Caco-2 (cell line): ENCODE data around the gene MGLL. TPM values are rescaled to one million over a fixed set of nuclear protein-coding genes. Genes with fewer than 3 reads are reported as not detected.

ENCODE experiments used
- BruUV-seq: library from RNA; stranded (reverse); fragments of 400-500 nt; replicated peaks from 2 replicates; lab custom pipeline; 2021; lab: Mats Ljungman, UMichigan
- CTCF ChIA-PET: fragments of 300-600 bp; sonication (Branson Sonifier 250); formaldehyde crosslinking; loops from one replicate; lab custom pipeline; 2022; ENCODE audit warnings: antibody characterized with exemption; lab: Charles Lee
- POLR2A ChIA-PET: fragments of 300-600 bp; sonication (Branson Sonifier 250); formaldehyde crosslinking; loops from one replicate; lab custom pipeline; 2022; ENCODE audit warnings: antibody characterized with exemption; lab: Charles Lee
- DNase-seq, 2 experiments: peaks; one replicate each; pipeline versions ENCODE4 v3.0.0 to v3.0.0-alpha.2; 2020 to 2022
- H3K27me3 ChIP-seq: replicated peaks from 2 replicates; pipeline ENCODE4 v1.6.0; 2011; ENCODE audit warnings: low read length; ENCODE audit not compliant: control insufficient read depth, insufficient read depth
- H3K36me3 ChIP-seq: 2 replicates; pipeline ENCODE4 v1.5.1; 2011; ENCODE audit warnings: low read length; ENCODE audit not compliant: control insufficient read depth, insufficient read depth
- H3K4me1 ChIP-seq: fragments of 250-450 bp; sonication (Bioruptor Pico); 2 replicates; pipeline ENCODE4 v1.5.1; 2020; ENCODE audit warnings: mild to moderate bottlenecking
- H3K4me3 ChIP-seq: 2 replicates; pipeline ENCODE4 v1.5.1; 2011; ENCODE audit warnings: low read depth, mild to moderate bottlenecking, control low read depth, low read length
- H3K9me3 ChIP-seq: fragments of 250-450 bp; sonication (Bioruptor Pico); 2 replicates; pipeline ENCODE4 v1.5.1; 2020; ENCODE audit warnings: mild to moderate bottlenecking, moderate library complexity
- H3K27ac Mint-ChIP-seq: one replicate; pipeline ENCODE4 v1.8.0; 2022; ENCODE audit warnings: mixed read lengths; ENCODE audit not compliant: unreplicated experiment
- H3K27me3 Mint-ChIP-seq: one replicate; pipeline ENCODE4 v1.8.0; 2022; ENCODE audit warnings: mixed read lengths; ENCODE audit not compliant: insufficient read depth, unreplicated experiment
- H3K36me3 Mint-ChIP-seq: one replicate; pipeline ENCODE4 v1.8.0; 2022; ENCODE audit warnings: mild to moderate bottlenecking, mixed read lengths; ENCODE audit not compliant: insufficient read depth, unreplicated experiment
- H3K4me1 Mint-ChIP-seq: one replicate; pipeline ENCODE4 v1.8.0; 2022; ENCODE audit warnings: low read depth, mixed read lengths; ENCODE audit not compliant: unreplicated experiment
- H3K4me3 Mint-ChIP-seq: one replicate; pipeline ENCODE4 v1.8.0; 2022; ENCODE audit warnings: mild to moderate bottlenecking, moderate library complexity, mixed read lengths; ENCODE audit not compliant: unreplicated experiment
- H3K9me3 Mint-ChIP-seq: one replicate; pipeline ENCODE4 v1.8.0; 2022; ENCODE audit warnings: mixed read lengths; ENCODE audit not compliant: unreplicated experiment
- intact Hi-C: fragments of 100-400 bp; cut with micrococcal nuclease; formaldehyde crosslinking; loops from one replicate; pipeline ENCODE4 v1.10.0; 2022; ENCODE audit not compliant: unreplicated experiment
- total RNA-seq: library from RNA; stranded (reverse); gene quantifications from 2 replicates; pipeline ENCODE4 v1.2.3, GENCODE V29; 2022
- TF ChIP-seq, protein P1 (sequence below), 2 experiments: fragments of 200-600 bp in 1 of 2; IDR thresholded peaks; 1 replicate in 1 of 2; 2 replicates in 1 of 2; pipeline versions ENCODE4 v1.5.1 to v1.8.0; 2011 to 2022; ENCODE audit warnings: antibody characterized with exemption in 1 of 2, control low read depth in 1 of 2, inconsistent platforms in 1 of 2, low read depth in 1 of 2, low read length in 1 of 2, mild to moderate bottlenecking in 1 of 2, moderate library complexity in 1 of 2; ENCODE audit not compliant: insufficient read depth in 1 of 2, severe bottlenecking in 1 of 2, unreplicated experiment in 1 of 2

The MGLL gene
- total RNA-seq, 1 experiment from 2014 or later: 7.8 TPM

DNA sequence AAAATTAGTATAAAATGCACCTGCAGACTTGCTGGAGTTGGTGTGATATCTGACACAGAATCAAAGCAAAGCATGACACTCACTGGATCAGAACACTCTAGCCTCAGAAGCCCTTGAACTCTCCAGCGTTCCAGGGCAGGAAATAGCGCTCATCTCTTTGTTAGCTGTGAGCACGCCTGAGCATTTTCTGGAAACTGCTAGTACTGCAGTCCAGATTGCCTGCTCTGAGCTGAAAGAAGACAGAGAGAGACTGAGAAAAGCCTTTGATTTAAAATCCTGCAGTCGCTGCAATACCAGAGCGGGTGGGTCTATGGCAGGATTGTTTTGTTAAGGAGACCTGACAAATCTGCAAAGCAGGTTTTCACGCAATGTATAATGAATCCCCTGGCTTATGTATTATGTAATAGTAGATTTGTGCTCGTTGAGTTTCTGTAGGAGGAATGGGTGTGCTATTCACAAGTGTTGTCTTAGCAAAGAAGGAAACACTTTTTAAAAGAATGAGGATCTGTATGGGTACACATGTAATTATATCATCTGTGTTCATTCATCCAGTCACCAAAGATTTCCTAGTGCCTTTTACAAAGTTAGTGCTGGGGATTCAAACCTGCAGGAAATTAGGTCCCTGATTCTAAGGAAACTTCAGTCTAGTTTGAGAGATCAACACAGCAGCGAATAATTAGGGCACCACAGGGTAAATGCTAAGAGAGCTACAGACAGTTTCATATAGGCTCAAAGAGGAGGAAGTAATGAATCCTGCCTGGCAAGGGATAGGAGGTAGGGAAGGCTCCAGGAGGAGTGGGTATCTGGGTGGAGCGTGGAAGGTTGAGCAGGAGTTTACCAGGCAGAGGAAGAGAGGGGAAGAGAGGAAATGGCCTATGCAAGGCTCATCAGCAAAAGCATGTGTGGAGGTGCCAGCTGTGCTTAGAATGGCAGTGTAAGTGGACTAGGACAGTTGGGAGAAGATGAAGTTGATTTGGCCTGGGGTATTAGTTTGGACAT lies 26.1 kb upstream of the MGLL start:
- Mint-ChIP-seq H3K9me3 (no peaks in the 10 kb centered on the region), H3K27ac (no peak overlapping the region), H3K4me3 (no peak overlapping the region), H3K27me3 (no peaks in the 10 kb centered on the region), H3K36me3 (no peaks in the 10 kb centered on the region), H3K4me1 (no peaks in the 10 kb centered on the region)
- CTCF ChIA-PET: interaction anchor here (0.7 kb wide), 1 partner anchor 273 kb away, joined by 3 read pairs; no protein-coding TSS in a partner anchor
- TF ChIP-seq, protein P1, sequence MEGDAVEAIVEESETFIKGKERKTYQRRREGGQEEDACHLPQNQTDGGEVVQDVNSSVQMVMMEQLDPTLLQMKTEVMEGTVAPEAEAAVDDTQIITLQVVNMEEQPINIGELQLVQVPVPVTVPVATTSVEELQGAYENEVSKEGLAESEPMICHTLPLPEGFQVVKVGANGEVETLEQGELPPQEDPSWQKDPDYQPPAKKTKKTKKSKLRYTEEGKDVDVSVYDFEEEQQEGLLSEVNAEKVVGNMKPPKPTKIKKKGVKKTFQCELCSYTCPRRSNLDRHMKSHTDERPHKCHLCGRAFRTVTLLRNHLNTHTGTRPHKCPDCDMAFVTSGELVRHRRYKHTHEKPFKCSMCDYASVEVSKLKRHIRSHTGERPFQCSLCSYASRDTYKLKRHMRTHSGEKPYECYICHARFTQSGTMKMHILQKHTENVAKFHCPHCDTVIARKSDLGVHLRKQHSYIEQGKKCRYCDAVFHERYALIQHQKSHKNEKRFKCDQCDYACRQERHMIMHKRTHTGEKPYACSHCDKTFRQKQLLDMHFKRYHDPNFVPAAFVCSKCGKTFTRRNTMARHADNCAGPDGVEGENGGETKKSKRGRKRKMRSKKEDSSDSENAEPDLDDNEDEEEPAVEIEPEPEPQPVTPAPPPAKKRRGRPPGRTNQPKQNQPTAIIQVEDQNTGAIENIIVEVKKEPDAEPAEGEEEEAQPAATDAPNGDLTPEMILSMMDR (IDR thresholded peaks at IDR 0.05; ENCODE audit: insufficient read depth in 1 of 2, low read depth in 1 of 2, low read length in 1 of 2, severe bottlenecking in 1 of 2, unreplicated experiment in 1 of 2): no peak
- no TSS peak for BruUV-seq
- POLR2A ChIA-PET: no interaction called here
- Histone ChIP-seq H3K9me3 (no peaks in the 10 kb centered on the region), H3K27me3 (no peaks in the 10 kb centered on the region), H3K36me3 (no peaks in the 10 kb centered on the region), H3K4me3 (no peak overlapping the region), H3K4me1 (no peaks in the 10 kb centered on the region)
- intact Hi-C loops: no loop called here
- DNase-seq: no peak

DNA sequence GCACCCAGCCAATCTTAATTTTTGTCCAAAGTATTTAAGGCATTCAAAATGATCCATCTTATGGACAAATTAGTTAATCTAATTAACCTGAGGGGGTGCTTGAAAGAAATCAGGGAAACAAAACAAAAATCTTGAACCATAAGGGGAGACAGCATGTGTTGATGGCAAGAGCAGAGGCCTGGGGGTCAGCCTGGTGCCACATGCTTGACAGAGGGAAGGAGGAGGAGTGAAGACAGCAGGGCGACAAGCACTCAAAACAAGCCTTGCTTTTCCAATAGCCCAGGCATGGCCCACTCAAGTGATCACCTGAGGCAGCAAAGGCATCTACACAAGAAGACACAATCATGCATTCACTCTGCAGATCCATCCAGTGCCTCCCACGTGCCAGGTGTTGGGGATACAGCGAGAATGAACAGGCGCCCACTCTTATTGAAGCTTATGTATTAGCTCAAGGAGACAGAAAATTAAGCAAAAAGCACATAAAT lies 25.0 kb upstream of the MGLL start:
- no peak for DNase-seq
- no peaks in the 10 kb centered on the region for H3K9me3 ChIP-seq
- no peaks in the 10 kb centered on the region for H3K27me3 ChIP-seq
- H3K27me3 Mint-ChIP-seq: no peaks in the 10 kb centered on the region
- BruUV-seq: no TSS peak
- H3K4me1 Mint-ChIP-seq: no peaks in the 10 kb centered on the region
- intact Hi-C loops: no loop called here
- H3K4me3 ChIP-seq: no peak overlapping the region
- ChIA-PET CTCF (no interaction called here), POLR2A (no interaction called here)
- no peaks in the 10 kb centered on the region for H3K9me3 Mint-ChIP-seq
- H3K36me3 ChIP-seq: no peaks in the 10 kb centered on the region
- no peak overlapping the region for H3K4me3 Mint-ChIP-seq
- TF ChIP-seq, protein P1 (IDR thresholded peaks at IDR 0.05; ENCODE audit: insufficient read depth in 1 of 2, low read depth in 1 of 2, low read length in 1 of 2, severe bottlenecking in 1 of 2, unreplicated experiment in 1 of 2): no peak
- H3K4me1 ChIP-seq: no peaks in the 10 kb centered on the region
- H3K27ac Mint-ChIP-seq: no peak overlapping the region
- H3K36me3 Mint-ChIP-seq: no peaks in the 10 kb centered on the region

DNA sequence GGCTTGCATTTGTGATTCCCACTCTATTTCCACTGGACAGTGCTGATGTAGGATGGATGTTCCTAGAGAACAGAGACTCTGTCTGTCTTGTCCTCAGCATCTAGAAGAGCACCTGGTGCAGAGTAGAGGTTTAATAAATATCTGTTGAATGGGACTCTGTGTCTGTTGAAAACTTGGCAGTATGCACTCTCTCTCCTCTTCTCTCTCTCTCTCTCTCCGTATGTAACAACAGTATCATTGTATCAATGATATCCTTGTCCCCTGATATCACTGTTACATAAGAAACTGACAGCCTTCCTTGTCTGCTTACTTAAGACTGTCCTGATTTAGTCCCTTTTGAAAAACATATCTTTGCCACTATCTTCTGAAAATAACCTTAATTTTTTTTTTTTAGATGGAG lies 24.3 kb upstream of the MGLL start:
- Mint-ChIP-seq H3K27me3 (no peaks in the 10 kb centered on the region), H3K4me1 (no peaks in the 10 kb centered on the region), H3K36me3 (no peaks in the 10 kb centered on the region), H3K27ac (no peak overlapping the region), H3K4me3 (no peak overlapping the region), H3K9me3 (no peaks in the 10 kb centered on the region)
- TF ChIP-seq, protein P1 (IDR thresholded peaks at IDR 0.05; ENCODE audit: insufficient read depth in 1 of 2, low read depth in 1 of 2, low read length in 1 of 2, severe bottlenecking in 1 of 2, unreplicated experiment in 1 of 2): no peak
- Histone ChIP-seq H3K36me3 (no peaks in the 10 kb centered on the region), H3K4me1 (no peaks in the 10 kb centered on the region), H3K9me3 (no peaks in the 10 kb centered on the region), H3K4me3 (no peak overlapping the region), H3K27me3 (no peaks in the 10 kb centered on the region)
- no TSS peak for BruUV-seq
- intact Hi-C loops: no loop called here
- no peak for DNase-seq
- CTCF ChIA-PET: no interaction called here
- POLR2A ChIA-PET: no interaction called here
